Measurements from ENCODE around the gene ST6GALNAC6. TPM values are rescaled to one million over a fixed set of nuclear protein-coding genes. Genes with fewer than 3 reads are reported as not detected.

Gene ST6GALNAC6
- total and polyA plus RNA-seq, 4 donors, result 22.5 to 40.4 (median 32.3) TPM

DNA sequence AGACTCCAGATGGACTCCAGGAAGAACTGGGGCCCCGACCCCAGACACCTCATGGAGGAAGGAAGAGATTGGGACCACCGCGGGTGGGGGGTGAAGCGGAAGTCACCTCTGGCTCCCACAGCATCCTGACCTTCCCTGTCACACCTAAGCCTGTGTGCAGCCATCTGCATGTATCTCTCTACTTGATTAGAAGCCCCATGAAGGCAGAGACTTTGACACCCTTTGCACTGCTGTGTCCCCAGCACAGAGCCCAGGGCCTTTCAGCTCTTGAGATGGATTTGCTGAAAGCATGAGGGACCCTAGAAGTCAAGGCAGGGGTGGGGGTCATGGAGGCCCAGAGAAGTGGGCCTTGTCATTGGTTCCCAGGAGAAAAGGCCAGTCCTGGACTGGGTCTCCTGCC lies 42.1 kb downstream of the ST6GALNAC6 start:
- Histone ChIP-seq H3K4me1 (ENCODE audit: control insufficient read depth in 4 of 4, insufficient read depth in 4 of 4, low read length in 3 of 4) (peaks cover 0 to 12% (median 1%) of the 10 kb centered on the region in 4 donors), H3K4me3 (ENCODE audit: low read depth in 1 of 3, low read length in 3 of 3) (no peak overlapping the region), H3K27me3 (ENCODE audit: control insufficient read depth in 4 of 4, insufficient read depth in 4 of 4, low read length in 3 of 4) (no peaks in the 10 kb centered on the region), H3K9ac (ENCODE audit: low read depth in 1 of 2, low read length in 2 of 2) (no peak overlapping the region), H3K27ac (ENCODE audit: low read depth in 1 of 2, low read length in 2 of 2) (no peak overlapping the region), H3K36me3 (ENCODE audit: control insufficient read depth in 4 of 4, insufficient read depth in 3 of 4, low read depth in 1 of 4, low read length in 3 of 4) (no peaks in the 10 kb centered on the region), H3K9me3 (ENCODE audit: control insufficient read depth in 4 of 4, low read length in 3 of 4) (no peaks in the 10 kb centered on the region)
- WGBS, result 47% methylated on average over 4 of the region's 4 CpGs
- no peak for DNase-seq (ENCODE audit: low spot score)
- TF ChIP-seq HNF4G (IDR thresholded peaks at IDR 0.05) (no peak), MAX (IDR thresholded peaks at IDR 0.05) (no peak), FOXA1 (IDR thresholded peaks at IDR 0.05) (no peak), RXRA (IDR thresholded peaks at IDR 0.05) (no peak), TAF1 (conservative IDR thresholded peaks at IDR 0.05) (no peak), JUND (IDR thresholded peaks at IDR 0.05) (no peak), NR2F2 (IDR thresholded peaks at IDR 0.05) (no peak), ZBTB33 (IDR thresholded peaks at IDR 0.05) (no peak), SP1 (IDR thresholded peaks at IDR 0.05) (no peak), GABPA (IDR thresholded peaks at IDR 0.05 in 1 of 2, conservative IDR thresholded peaks at IDR 0.05 in 1 of 2) (no peak), ATF3 (IDR thresholded peaks at IDR 0.05) (no peak), EGR1 (IDR thresholded peaks at IDR 0.05; ENCODE audit: low read depth in 2 of 2) (no peak), FOXA2 (IDR thresholded peaks at IDR 0.05) (no peak), YY1 (IDR thresholded peaks at IDR 0.05) (no peak), HNF4A (conservative IDR thresholded peaks at IDR 0.05) (no peak), RAD21 (IDR thresholded peaks at IDR 0.05) (no peak)
- TF ChIP-seq, protein P1, sequence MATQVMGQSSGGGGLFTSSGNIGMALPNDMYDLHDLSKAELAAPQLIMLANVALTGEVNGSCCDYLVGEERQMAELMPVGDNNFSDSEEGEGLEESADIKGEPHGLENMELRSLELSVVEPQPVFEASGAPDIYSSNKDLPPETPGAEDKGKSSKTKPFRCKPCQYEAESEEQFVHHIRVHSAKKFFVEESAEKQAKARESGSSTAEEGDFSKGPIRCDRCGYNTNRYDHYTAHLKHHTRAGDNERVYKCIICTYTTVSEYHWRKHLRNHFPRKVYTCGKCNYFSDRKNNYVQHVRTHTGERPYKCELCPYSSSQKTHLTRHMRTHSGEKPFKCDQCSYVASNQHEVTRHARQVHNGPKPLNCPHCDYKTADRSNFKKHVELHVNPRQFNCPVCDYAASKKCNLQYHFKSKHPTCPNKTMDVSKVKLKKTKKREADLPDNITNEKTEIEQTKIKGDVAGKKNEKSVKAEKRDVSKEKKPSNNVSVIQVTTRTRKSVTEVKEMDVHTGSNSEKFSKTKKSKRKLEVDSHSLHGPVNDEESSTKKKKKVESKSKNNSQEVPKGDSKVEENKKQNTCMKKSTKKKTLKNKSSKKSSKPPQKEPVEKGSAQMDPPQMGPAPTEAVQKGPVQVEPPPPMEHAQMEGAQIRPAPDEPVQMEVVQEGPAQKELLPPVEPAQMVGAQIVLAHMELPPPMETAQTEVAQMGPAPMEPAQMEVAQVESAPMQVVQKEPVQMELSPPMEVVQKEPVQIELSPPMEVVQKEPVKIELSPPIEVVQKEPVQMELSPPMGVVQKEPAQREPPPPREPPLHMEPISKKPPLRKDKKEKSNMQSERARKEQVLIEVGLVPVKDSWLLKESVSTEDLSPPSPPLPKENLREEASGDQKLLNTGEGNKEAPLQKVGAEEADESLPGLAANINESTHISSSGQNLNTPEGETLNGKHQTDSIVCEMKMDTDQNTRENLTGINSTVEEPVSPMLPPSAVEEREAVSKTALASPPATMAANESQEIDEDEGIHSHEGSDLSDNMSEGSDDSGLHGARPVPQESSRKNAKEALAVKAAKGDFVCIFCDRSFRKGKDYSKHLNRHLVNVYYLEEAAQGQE (IDR thresholded peaks at IDR 0.05), result no peak
- TF ChIP-seq, protein P2, sequence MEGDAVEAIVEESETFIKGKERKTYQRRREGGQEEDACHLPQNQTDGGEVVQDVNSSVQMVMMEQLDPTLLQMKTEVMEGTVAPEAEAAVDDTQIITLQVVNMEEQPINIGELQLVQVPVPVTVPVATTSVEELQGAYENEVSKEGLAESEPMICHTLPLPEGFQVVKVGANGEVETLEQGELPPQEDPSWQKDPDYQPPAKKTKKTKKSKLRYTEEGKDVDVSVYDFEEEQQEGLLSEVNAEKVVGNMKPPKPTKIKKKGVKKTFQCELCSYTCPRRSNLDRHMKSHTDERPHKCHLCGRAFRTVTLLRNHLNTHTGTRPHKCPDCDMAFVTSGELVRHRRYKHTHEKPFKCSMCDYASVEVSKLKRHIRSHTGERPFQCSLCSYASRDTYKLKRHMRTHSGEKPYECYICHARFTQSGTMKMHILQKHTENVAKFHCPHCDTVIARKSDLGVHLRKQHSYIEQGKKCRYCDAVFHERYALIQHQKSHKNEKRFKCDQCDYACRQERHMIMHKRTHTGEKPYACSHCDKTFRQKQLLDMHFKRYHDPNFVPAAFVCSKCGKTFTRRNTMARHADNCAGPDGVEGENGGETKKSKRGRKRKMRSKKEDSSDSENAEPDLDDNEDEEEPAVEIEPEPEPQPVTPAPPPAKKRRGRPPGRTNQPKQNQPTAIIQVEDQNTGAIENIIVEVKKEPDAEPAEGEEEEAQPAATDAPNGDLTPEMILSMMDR (IDR thresholded peaks at IDR 0.05; ENCODE audit: low read depth, low read length, missing input control), result no peak
